Lung (tissue), 12 donors: Measurements from ENCODE around the gene PCSK6. TPM values are rescaled to one million over a fixed set of nuclear protein-coding genes. Genes with fewer than 3 reads are reported as not detected.

Experiments
- ATAC-seq: fragments of 200-7000 bp; cut with Tn5 transposase; one replicate; pipeline ENCODE4 v1.9.1; 2020; ENCODE audit warnings: moderate number of reproducible peaks; ENCODE audit not compliant: insufficient read depth, low FRiP score
- DNase-seq, 3 donors: peaks; one replicate each; pipeline ENCODE4 v3.0.0-alpha.2; 2013 to 2017
- H3K27ac ChIP-seq, 2 donors: one replicate each; pipeline ENCODE4 v1.5.1; 2013; ENCODE audit warnings: mild to moderate bottlenecking in 2 of 2, moderate library complexity in 2 of 2, control low read depth in 1 of 2, inconsistent platforms in 1 of 2, low read depth in 1 of 2, low read length in 1 of 2
- H3K27me3 ChIP-seq, 3 donors: one replicate each; pipeline ENCODE4 v1.5.1; 2013; ENCODE audit warnings: low read length in 2 of 3; ENCODE audit not compliant: control insufficient read depth in 3 of 3, insufficient read depth in 3 of 3
- H3K36me3 ChIP-seq, 4 donors: one replicate each; pipeline ENCODE4 v1.5.1; 2013; ENCODE audit warnings: low read length in 4 of 4, mild to moderate bottlenecking in 1 of 4, moderate library complexity in 1 of 4; ENCODE audit not compliant: control insufficient read depth in 4 of 4, insufficient read depth in 4 of 4
- H3K4me1 ChIP-seq, 5 donors: one replicate each; pipeline ENCODE4 v1.5.1; 2013; ENCODE audit warnings: low read length in 5 of 5, mild to moderate bottlenecking in 2 of 5, moderate library complexity in 1 of 5; ENCODE audit not compliant: control insufficient read depth in 5 of 5, insufficient read depth in 5 of 5
- H3K4me3 ChIP-seq: one replicate; pipeline ENCODE4 v1.5.1; 2013; ENCODE audit warnings: mild to moderate bottlenecking, control low read depth, moderate library complexity
- H3K9ac ChIP-seq, 2 donors: one replicate each; pipeline ENCODE4 v1.5.1; 2013; ENCODE audit warnings: low read length in 2 of 2, control low read depth in 1 of 2; ENCODE audit not compliant: insufficient read depth in 1 of 2
- H3K9me3 ChIP-seq, 4 donors: one replicate each; pipeline ENCODE4 v1.5.1; 2013; ENCODE audit warnings: low read length in 3 of 4, mild to moderate bottlenecking in 1 of 4, moderate library complexity in 1 of 4; ENCODE audit not compliant: control insufficient read depth in 4 of 4, insufficient read depth in 3 of 4
- WGBS, 2 donors: extraction: QIAGEN DNeasy Blood & Tissue Kit; methylation state at CpG; one replicate each; pipeline ENCODE4 v1.1.7; 2013; 5-methylcytosine and 5-hydroxymethylcytosine counted together
- polyA plus RNA-seq, 2 donors: library from polyadenylated mRNA; stranded (reverse); fragments of 200-250 nt; gene quantifications; one replicate each; pipeline ENCODE4 v1.2.1, GENCODE V29; 2013
- total RNA-seq, 2 donors: library from RNA; depleted of rRNA in 1 of 2; stranded (reverse); fragments of >200 nt in 1 of 2; gene quantifications; one replicate each; pipeline ENCODE4 v1.2.1, GENCODE V29; 2014 to 2021
- TF ChIP-seq, protein P1 (sequence below): IDR thresholded peaks from 2 replicates; pipeline ENCODE4 v1.5.1; 2012; ENCODE audit warnings: mild to moderate bottlenecking; ENCODE audit errors: control extremely low read depth, extremely low read depth
- donor health status: control.
- donor health status: control.
- donor health status: Bipolar disorder and iron deficiency.
- donor health status: healthy.
- donor health status: DM: yes; HTN: yes; CAD: no.

The PCSK6 gene
- total and polyA plus RNA-seq, 4 donors, result 4.6 to 41.0 (median 8.4) TPM

GRCh38 chr15:101444807-101445508 is 44.5 kb downstream of the PCSK6 start:
- H3K4me1 ChIP-seq, result peaks cover 0 to 14% (median 7%) of the 10 kb centered on the region in 5 donors
- no peak for ATAC-seq
- no peak for DNase-seq
- TF ChIP-seq, protein P1, sequence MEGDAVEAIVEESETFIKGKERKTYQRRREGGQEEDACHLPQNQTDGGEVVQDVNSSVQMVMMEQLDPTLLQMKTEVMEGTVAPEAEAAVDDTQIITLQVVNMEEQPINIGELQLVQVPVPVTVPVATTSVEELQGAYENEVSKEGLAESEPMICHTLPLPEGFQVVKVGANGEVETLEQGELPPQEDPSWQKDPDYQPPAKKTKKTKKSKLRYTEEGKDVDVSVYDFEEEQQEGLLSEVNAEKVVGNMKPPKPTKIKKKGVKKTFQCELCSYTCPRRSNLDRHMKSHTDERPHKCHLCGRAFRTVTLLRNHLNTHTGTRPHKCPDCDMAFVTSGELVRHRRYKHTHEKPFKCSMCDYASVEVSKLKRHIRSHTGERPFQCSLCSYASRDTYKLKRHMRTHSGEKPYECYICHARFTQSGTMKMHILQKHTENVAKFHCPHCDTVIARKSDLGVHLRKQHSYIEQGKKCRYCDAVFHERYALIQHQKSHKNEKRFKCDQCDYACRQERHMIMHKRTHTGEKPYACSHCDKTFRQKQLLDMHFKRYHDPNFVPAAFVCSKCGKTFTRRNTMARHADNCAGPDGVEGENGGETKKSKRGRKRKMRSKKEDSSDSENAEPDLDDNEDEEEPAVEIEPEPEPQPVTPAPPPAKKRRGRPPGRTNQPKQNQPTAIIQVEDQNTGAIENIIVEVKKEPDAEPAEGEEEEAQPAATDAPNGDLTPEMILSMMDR, result no peak
- H3K9me3 ChIP-seq, result peaks cover 0 to 2% (median 0%) of the 10 kb centered on the region in 4 donors
- no peak overlapping the region for H3K4me3 ChIP-seq
- H3K27ac ChIP-seq, result no peak overlapping the region
- 84 to 89% methylated on average over 12 of the region's 12 CpGs for WGBS, 2 donors
- no peaks in the 10 kb centered on the region for H3K27me3 ChIP-seq
- H3K9ac ChIP-seq, result no peak overlapping the region
- no peaks in the 10 kb centered on the region for H3K36me3 ChIP-seq

- Histone ChIP-seq H3K9ac (no peak overlapping the region), H3K4me3 (no peak overlapping the region), H3K9me3 (peaks cover 0 to 2% (median 0%) of the 10 kb centered on the region in 4 donors), H3K27ac (no peak overlapping the region), H3K36me3 (no peaks in the 10 kb centered on the region), H3K4me1 (peaks cover 0 to 15% (median 15%) of the 10 kb centered on the region in 5 donors), H3K27me3 (no peaks in the 10 kb centered on the region)
- TF ChIP-seq, protein P1, result no peak
- peak in 1 of 3 donors; percentile 15 for DNase-seq
- ATAC-seq, result no peak
- WGBS, 2 donors, result 82 to 84% methylated on average over 8 of the region's 8 CpGs
Measured at GRCh38 chr15:101444015-101444414, 45.5 kb downstream of the PCSK6 start.

DNA sequence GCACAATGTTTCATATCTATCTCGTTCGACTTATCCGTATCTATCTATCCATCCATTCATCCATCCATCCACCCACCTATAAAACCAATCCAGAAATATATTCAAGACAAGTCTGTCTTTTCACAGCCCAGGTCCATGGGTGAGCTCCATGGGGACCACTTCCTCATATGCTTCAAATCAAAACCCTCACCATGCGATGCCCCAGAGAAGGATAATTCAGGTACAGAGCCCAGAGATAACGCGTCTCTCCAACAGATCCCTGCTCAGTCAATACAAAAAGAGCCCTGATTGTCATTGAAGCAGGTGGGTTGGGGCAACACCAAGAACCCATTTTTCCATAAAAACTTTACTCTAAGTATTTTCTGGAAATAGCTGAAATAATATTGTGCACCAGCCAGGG is 47.2 kb downstream of the PCSK6 start:
- DNase-seq (no peak), ATAC-seq (no peak)
- Histone ChIP-seq H3K9me3 (peaks cover 0 to 2% (median 0%) of the 10 kb centered on the region in 4 donors), H3K36me3 (no peaks in the 10 kb centered on the region), H3K9ac (no peak overlapping the region), H3K4me1 (peaks cover 0 to 18% (median 17%) of the 10 kb centered on the region in 5 donors), H3K4me3 (no peak overlapping the region), H3K27ac (no peak overlapping the region), H3K27me3 (no peaks in the 10 kb centered on the region)
- TF ChIP-seq, protein P1, result no peak
- WGBS, 2 donors, result 93 to 96% methylated on average over 6 of the region's 6 CpGs
